A549 treated with GW870086 at 1 μM for 4 hours (cell line): Measurements from ENCODE around the gene NUP58. TPM values are rescaled to one million over a fixed set of nuclear protein-coding genes. Genes with fewer than 3 reads are reported as not detected.

Experiments used
- total RNA-seq: library from RNA; stranded (reverse); fragments of 200-300 nt; extraction: Qiagen RNA extraction; gene quantifications from 5 replicates; pipeline ENCODE4 v1.2.3, GENCODE V29; 2022; ENCODE audit warnings: low read depth

NUP58 gene
- total RNA-seq, result 17.5 to 20.4 TPM (median 18.6 TPM) in 5 replicates

DNA sequence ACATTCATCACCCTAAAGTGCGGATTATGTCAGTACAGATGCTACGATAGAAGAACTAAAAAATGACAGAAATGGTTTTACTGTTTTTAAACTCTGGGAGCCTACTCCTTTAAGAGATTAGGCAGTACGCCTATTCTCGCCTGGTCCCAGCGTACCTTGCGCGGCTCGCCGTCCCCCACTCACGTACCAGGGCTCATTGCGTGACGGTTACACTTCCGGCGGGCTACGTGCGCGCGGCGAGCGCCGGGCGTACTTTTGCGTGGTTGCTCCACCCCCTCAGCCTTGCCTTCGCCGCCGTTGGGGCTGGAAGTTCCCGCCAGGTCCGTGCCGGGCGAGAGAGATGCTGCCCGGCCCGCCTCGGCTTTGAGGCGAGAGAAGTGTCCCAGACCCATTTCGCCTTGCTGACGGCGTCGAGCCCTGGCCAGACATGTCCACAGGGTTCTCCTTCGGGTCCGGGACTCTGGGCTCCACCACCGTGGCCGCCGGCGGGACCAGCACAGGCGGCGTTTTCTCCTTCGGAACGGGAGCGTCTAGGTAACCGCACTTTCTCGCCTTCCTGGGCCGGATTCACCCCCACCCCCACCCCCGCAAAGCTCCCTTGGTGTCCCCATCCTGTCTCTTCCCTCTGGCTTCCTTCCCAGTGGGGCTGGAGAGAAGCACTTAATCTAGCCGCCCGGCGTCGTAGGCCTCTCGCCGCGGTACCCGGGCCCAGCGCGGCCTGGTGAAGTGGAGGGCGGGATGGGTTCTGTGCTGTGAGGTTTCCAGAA, at the start of gene NUP58:
Gene NUP58 (plus strand): TSS at position 279 of the 767 bp plus-strand sequence. CDS start 149 bp downstream, at position 428.

DNA sequence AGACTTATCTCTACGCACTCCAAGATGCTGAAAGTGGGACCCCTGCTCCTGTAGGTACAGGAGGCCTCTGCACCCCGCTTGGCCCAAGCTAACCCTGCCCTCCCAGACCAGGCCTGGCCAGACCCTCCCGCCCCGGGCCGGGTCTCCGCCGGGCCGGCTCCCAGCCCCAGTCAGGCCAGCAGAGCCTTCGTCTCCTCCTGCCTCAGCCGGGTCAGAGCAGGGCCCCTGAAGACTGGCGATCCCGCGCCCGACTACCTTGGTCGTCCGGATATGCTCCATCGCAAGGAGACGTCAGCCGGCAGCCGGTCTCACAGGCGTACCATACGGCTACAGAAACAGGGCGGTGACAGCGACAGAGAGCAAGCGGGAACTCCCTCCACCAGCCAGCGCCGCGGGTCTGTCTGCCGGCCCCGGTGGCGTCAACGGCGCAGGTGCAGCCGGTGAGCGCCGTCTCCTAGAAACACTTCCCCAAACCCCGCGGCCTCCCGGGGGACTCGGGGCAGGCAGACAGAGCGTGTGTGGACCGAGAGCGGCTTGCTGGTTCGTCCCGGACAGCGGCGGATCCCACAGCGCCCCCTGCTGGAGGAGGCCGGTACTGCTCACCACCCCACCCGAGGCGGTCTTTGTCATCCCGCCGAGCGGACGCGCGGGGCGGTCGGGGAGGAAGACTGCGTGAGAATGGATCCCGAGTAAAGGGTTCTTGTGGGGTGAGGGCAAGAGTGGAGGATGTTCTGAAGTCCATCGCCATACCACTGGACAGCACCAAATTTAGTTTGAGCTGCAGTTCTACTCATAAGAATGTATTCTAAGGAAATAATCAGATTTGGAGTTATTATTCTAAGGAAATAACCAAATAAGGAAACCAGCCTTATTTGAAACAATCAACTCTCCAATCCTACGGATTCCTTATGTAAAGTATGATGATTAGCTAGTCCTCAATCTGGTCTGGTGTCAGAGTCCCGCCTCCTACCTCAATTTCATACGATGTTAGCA, 14.2 kb upstream of the NUP58 start, which contains the start of gene MTMR6:
Gene MTMR6 (minus strand): TSS at position 520 of the 993 bp plus-strand sequence. CDS start 241 bp downstream, at position 279.

GRCh38 chr13:25371875-25372283, 70.5 kb downstream of the NUP58 start, which contains the start of gene ATP8A2:
ATP8A2 (plus strand) TSS chr13:25371974; CDS start chr13:25372213, 239 bp downstream.

Other genes with a start within 250 kb of the NUP58 start
- gene PABPC3, start 205.5 kb upstream of the NUP58 start, total RNA-seq, result 0.10 to 0.20 TPM (median 0.16 TPM) in 5 replicates
- not detected in 5 replicates for gene AMER2, start 129.3 kb upstream of the NUP58 start, total RNA-seq
- gene MTMR6, start 14.1 kb upstream of the NUP58 start, total RNA-seq, result 6.3 to 10.4 TPM (median 9.4 TPM) in 5 replicates
- gene ATP8A2, start 70.3 kb downstream of the NUP58 start, total RNA-seq, result 0.01 TPM in 1 of 5 replicates, not detected in the others